HG02571 (cell line): ENCODE measurements around the gene B3GNT8.
A peak's percentile ranks its signal among the peaks of the same experiment; 100 is the strongest.
"Not testable (repeated sequence)": the region's sequence is repeated elsewhere in the genome, so short reads cannot be mapped to it uniquely, and the experiment has no call there.

ENCODE experiments used
- ATAC-seq: cut with Tn5 transposase; IDR thresholded peaks from one replicate; pipeline ENCODE4 v1.9.1; 2021; ENCODE audit warnings: mild to moderate bottlenecking, moderate library complexity; ENCODE audit not compliant: unreplicated experiment

B3GNT8 gene, protein sequence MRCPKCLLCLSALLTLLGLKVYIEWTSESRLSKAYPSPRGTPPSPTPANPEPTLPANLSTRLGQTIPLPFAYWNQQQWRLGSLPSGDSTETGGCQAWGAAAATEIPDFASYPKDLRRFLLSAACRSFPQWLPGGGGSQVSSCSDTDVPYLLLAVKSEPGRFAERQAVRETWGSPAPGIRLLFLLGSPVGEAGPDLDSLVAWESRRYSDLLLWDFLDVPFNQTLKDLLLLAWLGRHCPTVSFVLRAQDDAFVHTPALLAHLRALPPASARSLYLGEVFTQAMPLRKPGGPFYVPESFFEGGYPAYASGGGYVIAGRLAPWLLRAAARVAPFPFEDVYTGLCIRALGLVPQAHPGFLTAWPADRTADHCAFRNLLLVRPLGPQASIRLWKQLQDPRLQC

GRCh38 chr19:41426952-41427646 is at the start of gene B3GNT8:
TSS of gene B3GNT8 (minus strand) at chr19:41427374. CDS start at chr19:41426778, 596 bp downstream.
- ATAC-seq = no peak

DNA sequence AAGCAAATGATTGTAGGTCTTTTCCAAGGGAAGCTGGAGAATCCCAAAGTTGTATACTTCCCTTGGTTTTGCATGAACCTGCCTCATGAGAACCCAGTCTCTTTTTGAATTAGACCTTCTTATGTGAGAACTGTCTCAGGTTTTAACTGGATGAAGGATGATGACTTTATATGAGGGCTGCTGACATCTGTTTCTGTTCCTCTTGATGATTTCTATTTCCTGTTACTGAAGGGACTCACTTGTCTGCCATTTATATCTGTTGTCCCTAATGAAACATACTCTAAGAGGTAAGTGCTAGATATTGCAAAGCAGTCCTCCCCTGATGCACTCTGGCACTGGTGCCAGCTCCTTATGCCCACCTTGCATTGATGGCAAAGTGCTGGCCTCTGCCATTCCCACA is 49.4 kb upstream of the B3GNT8 start:
- ATAC-seq = no peak

DNA sequence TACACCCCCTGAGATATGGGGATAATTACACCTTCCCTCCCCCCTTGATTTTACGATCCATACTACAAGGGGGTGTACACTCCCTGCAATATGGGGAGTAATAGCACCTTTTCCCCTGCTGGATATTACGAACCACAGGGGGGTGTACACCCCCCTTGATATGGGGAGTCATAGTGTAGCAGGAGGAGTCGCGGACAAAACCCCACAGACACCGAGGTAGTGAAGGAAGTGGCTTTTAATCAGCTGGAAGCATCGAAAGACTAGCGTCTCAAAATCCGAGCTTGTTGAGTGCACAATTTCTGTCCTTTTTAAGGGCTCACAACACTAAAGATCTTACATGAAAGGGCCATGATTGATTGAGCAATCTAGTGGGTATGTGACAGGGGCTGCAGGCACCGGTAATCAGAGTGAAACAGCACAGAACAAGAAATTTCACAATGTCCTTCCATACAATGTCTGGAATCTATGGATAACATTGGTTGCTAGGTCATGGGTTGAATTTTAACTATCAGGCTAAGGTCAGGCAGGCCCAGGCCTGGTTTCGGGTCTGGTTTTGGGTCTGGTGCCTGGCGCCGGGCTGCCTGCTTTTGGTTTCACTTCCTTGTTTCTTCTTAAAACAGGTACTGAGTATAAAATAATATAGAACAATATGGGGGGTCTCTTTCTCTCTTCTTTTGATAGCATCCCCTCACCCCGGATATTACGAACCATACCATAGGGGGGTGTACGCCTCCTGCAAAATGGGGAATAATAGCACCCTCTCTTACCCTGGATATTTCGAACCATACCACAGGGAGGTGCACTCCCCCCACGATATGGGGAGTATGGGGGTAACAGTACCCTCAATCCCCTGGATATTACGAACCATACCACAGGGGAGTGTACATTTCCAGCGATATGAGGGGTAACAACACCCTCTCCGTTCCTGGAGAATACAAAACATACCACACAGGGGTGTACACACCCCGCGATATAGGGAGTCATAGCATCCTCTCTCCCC is 36.4 kb upstream of the B3GNT8 start:
- not testable (repeated sequence) for ATAC-seq

DNA sequence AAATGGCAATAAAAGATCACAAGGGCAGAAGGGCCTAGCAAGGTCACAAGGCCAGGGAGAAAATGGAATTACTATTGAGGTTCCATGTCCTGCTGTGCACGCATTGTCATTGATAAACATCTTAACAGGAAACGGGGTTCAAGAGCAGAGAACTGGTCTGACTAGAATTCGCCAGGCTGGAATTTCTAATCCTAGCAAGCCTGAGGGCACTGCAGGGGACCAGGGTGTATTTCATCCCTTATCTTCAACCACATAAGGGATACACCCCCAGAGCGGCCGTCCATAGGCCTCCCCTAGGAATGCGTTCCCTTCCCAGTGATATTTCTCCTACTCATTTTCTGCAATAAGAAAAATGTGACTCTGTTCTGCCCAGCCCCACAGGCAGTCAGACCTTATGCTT is 35.3 kb upstream of the B3GNT8 start:
- no peak for ATAC-seq

DNA sequence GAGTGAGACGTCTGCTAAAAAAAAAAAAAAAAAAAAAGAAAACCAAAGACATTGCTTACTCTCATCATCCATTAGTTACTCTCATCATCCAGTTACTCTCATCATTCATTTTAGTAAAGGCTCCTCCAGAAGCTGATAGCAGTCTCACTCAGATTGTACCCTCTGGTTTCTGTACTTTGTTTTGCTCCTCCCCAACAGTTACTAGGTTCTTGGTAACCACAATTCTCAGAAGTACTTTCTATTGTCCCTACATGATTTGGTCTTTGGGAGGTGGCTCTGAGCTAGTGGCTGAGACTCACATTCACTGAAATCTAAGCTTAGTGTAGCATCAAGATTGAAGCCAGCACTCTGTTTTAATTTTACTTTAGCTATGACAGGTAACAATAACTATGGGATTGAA is 30.1 kb upstream of the B3GNT8 start:
- ATAC-seq = no peak

GRCh38 chr19:41456342-41456918 is 29.3 kb upstream of the B3GNT8 start:
- ATAC-seq = no peak

GRCh38 chr19:41455936-41456335 is 28.8 kb upstream of the B3GNT8 start:
- no peak for ATAC-seq

- no peak for ATAC-seq
Measured at GRCh38 chr19:41452584-41453275, 25.6 kb upstream of the B3GNT8 start.

GRCh38 chr19:41449865-41450178 is 22.6 kb upstream of the B3GNT8 start:
- no peak for ATAC-seq

DNA sequence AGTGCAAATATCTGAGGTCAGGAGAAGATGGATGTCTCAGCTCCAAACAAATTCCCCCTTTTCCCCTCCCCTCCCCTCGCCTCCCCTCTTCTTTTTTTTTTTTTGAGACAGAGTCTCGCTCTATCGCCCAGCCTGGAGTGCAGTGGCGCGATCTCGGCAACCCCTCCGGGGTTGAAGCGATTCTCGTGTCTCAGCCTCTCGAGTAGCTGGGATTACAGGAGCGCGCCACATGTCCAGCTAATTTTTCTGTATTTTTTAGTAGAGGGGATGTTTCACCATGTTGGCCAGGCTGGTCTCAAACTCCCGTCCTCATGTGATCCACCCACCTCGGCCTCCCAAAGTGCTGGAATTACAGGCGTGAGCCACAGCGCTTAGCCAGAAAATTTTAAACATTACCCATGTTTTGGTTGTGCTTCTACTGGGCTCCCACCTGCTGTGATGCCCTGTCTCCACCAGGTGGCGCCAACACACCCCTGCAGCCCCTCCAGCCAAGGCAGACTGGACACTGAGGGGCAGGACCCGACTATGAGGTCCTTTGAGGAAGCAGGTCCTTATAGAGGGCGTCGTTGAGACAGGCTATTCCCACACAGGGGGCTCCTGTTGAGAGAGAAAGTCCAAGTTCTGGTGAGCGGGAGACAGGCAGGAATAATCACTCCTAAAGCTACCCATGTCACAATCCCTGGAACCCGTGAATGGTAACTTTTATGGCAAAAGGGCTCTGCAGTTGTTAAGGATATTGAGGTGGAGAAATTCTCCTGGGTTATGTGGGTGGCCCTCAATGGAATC is 22.1 kb upstream of the B3GNT8 start:
- peak; percentile 51 for ATAC-seq

DNA sequence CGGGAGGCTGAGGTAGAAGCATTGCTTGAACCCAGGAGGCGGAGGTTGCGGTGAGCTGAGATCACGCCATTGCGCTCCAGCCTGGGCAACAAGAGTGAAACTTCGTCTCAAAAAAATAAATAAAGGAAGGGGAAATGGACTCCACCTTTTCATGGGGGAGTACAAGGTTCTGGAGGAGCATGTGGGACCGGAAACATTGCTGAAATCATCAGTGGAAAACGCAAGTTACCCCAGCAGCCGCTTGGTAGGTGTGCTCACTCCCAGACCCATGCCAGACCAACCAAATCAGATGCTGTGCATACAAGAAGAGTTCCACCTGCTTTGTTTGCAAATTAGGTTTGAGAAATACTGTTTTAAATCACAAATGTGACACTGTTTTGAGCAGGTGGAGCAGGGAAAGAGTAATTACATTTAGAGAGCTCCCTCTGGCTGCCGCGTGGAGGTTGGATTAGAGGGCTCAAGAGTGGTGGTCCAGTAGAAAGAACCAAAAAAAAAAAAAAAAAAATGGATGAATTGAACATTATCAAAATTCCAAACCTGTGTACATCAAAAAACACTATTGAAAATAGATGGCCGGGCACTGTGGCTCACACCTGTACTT is 20.7 kb upstream of the B3GNT8 start:
- no peak for ATAC-seq

DNA sequence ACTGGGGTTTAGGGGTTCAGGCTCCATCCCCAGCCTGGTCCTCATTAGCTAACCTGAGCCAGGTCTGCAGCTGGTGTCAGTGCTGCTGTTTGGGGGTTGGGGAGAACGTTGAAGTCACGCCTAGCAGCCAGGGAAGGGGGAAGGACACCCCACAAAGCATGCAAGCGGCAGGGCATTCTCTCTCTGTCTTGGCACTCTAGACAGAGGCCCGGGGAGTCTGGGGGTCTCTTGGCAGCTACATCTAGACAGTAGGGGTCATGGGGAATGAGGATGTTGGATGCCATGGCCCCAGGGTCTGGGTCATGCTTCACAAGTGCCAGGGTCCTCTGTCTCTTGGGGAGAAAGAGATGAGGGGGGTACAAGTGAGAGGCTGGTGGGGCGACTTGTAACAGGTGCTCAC is 18.4 kb upstream of the B3GNT8 start:
- no peak for ATAC-seq

DNA sequence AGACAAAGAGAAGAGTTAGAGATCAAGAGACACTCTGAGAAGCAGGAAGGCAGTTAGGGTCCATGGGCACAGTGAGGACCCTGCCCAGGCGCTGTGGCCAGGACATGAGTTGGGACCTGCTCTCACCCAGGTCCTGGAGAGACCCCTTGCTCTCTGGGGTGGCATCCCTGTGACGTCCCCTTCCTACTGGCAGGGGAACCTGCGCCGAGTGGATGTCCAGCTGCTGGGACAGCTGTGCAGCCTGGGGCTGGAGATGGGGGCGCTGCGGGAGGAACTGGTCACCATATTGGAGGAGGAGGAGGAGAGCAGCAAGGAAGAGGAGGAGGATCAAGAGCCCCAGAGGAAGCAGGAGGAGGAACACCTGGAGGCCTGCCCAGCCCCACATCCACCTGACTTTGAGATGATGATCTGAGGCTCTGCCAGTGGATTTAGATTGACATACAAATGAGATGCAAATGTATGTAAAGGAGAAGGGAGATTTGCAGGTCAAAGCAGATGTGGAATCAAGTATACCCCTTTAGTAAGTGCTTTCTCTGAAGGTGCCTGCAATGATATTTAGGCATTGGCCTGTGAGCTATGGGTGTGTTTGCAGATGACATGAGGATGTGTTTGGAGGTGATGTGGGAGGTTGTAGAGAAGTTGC is 16.8 kb upstream of the B3GNT8 start:
- ATAC-seq = no peak

- no peak for ATAC-seq
Measured at GRCh38 chr19:41442473-41443355, 15.5 kb upstream of the B3GNT8 start, which contains the start of gene ERICH4. TSS of gene ERICH4 (plus strand) at chr19:41443156. CDS start at chr19:41443170, 14 bp downstream.

DNA sequence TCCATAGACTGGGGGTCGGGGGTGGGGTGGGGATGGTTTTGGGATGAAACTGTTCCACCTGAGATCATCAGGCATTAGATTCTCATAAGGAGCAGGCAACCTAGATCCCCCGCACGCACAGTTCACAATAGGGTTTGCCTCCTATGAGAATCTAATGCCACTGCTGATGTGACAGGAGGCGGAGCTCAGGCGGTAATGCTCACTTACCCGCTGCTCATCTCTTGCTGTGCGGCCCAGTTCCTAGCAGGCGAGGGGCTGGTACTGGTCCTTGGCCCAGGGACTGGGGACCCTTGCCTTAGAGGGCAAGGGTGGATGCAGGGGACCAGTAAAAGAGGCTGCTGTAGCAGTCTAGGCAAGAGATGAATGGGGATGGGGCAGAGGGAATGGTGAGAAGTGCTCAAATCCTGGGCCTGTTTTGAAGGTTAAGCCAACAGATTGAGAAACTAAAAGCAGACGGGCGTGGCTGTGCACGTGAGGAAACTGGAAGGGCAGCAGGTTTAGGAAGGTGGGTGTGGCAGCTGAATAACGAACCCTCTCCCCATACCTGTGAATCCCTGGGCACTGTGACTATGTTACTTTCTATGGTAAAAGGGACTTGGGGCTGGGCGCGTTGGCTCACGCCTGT is 14.3 kb upstream of the B3GNT8 start:
- no peak for ATAC-seq

- peak; percentile 79 for ATAC-seq
Measured at GRCh38 chr19:41439441-41440222, 12.5 kb upstream of the B3GNT8 start, which contains the start of gene DMAC2. TSS of gene DMAC2 (minus strand) at chr19:41439912. CDS start at chr19:41439899, 13 bp downstream.
